ENCODE data around the gene OR14A2. TPM values are rescaled to one million over a fixed set of nuclear protein-coding genes. Genes with fewer than 3 reads are reported as not detected.
"Not testable (repeated sequence)": the region's sequence is repeated elsewhere in the genome, so short reads cannot be mapped to it uniquely, and the experiment has no call there.

OR14A2 gene
- total RNA-seq = not detected
- 0 reads per million in 2 donors for total RNA-seq

- Mint-ChIP-seq H3K27me3 (no peaks in the 10 kb centered on the region), H3K4me1 (no peaks in the 10 kb centered on the region), H3K4me3 (no peak within 1 kb of the TSS), H3K36me3 (ENCODE audit: low read depth) (no peaks in the 10 kb centered on the region), H3K27ac (no peak within 1 kb of the TSS)
- no peak for DNase-seq
- H3K9me3 ChIP-seq (ENCODE audit: control insufficient read depth, low read length, poor library complexity, severe bottlenecking) = peaks cover 2% of the 10 kb centered on the region
- no peak for ATAC-seq
Measured at GRCh38 chr1:247748041-247748440, at the start of gene OR14A2. Gene OR14A2 (minus strand): TSS chr1:247748141.

- no peaks in the 10 kb centered on the region for H3K9me3 ChIP-seq (ENCODE audit: control insufficient read depth, low read length, poor library complexity, severe bottlenecking)
- H3K27ac Mint-ChIP-seq = no peak overlapping the region
- ATAC-seq = no peak
- no peak overlapping the region for H3K4me3 Mint-ChIP-seq
- H3K27me3 Mint-ChIP-seq = no peaks in the 10 kb centered on the region
- no peaks in the 10 kb centered on the region for H3K4me1 Mint-ChIP-seq
- no peaks in the 10 kb centered on the region for H3K36me3 Mint-ChIP-seq (ENCODE audit: low read depth)
- DNase-seq = no peak
Measured at GRCh38 chr1:247797518-247797917, 49.6 kb upstream of the OR14A2 start.

DNA sequence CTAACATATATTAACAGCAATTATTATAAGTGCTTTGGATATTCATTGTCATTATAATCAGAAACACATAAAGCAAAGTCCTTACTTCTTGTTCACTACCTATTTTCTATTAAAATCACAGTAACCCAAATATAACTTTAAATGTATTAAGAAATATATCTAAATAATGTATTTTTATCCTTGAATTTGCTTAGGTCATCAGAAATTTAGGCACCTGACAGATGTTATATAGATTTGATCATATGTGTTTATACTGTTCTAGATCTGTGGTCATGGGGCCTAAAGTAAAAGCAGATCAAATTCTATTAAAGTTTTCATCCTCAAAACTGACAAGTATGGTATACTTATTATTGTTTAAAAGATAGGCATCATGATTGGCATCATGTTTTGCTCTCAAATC lies 21.7 kb upstream of the OR14A2 start:
- no peak overlapping the region for H3K4me3 Mint-ChIP-seq
- no peaks in the 10 kb centered on the region for H3K9me3 ChIP-seq (ENCODE audit: control insufficient read depth, low read length, poor library complexity, severe bottlenecking)
- no peak overlapping the region for H3K27ac Mint-ChIP-seq
- H3K36me3 Mint-ChIP-seq (ENCODE audit: low read depth) = no peaks in the 10 kb centered on the region
- H3K27me3 Mint-ChIP-seq = no peaks in the 10 kb centered on the region
- H3K4me1 Mint-ChIP-seq = no peaks in the 10 kb centered on the region
- ATAC-seq = no peak
- DNase-seq = no peak

GRCh38 chr1:247760456-247760855 lies 12.5 kb upstream of the OR14A2 start, which contains the start of gene OR1C1:
Gene OR1C1 (minus strand): TSS chr1:247760556. CDS start chr1:247758406, 2,150 bp downstream.
- H3K36me3 Mint-ChIP-seq (ENCODE audit: low read depth) = no peaks in the 10 kb centered on the region
- no peak within 1 kb of the TSS for H3K27ac Mint-ChIP-seq
- H3K27me3 Mint-ChIP-seq = no peaks in the 10 kb centered on the region
- no peak for DNase-seq
- no peaks in the 10 kb centered on the region for H3K4me1 Mint-ChIP-seq
- H3K9me3 ChIP-seq (ENCODE audit: control insufficient read depth, low read length, poor library complexity, severe bottlenecking) = no peaks in the 10 kb centered on the region
- H3K4me3 Mint-ChIP-seq = no peak within 1 kb of the TSS
- ATAC-seq = no peak

GRCh38 chr1:247754311-247754710 lies 6.4 kb upstream of the OR14A2 start:
- H3K27me3 Mint-ChIP-seq; H3K36me3 Mint-ChIP-seq (ENCODE audit: low read depth); H3K9me3 ChIP-seq (ENCODE audit: control insufficient read depth, low read length, poor library complexity, severe bottlenecking); DNase-seq; H3K4me3 Mint-ChIP-seq; H3K27ac Mint-ChIP-seq; H3K4me1 Mint-ChIP-seq; ATAC-seq: not testable (repeated sequence)

GRCh38 chr1:247749870-247750269 lies 1.9 kb upstream of the OR14A2 start:
- Mint-ChIP-seq H3K4me3 (no peak overlapping the region), H3K27me3 (no peaks in the 10 kb centered on the region), H3K4me1 (no peaks in the 10 kb centered on the region), H3K27ac (no peak overlapping the region), H3K36me3 (ENCODE audit: low read depth) (no peaks in the 10 kb centered on the region)
- DNase-seq (no peak), ATAC-seq (no peak)
- H3K9me3 ChIP-seq (ENCODE audit: control insufficient read depth, low read length, poor library complexity, severe bottlenecking) = peaks cover 2% of the 10 kb centered on the region

- H3K36me3 Mint-ChIP-seq (ENCODE audit: low read depth) = no peaks in the 10 kb centered on the region
- no peak overlapping the region for H3K27ac Mint-ChIP-seq
- no peaks in the 10 kb centered on the region for H3K4me1 Mint-ChIP-seq
- H3K4me3 Mint-ChIP-seq = no peak overlapping the region
- no peaks in the 10 kb centered on the region for H3K27me3 Mint-ChIP-seq
- ATAC-seq = no peak
- H3K9me3 ChIP-seq (ENCODE audit: control insufficient read depth, low read length, poor library complexity, severe bottlenecking) = peaks cover 2% of the 10 kb centered on the region
- no peak for DNase-seq
Measured at GRCh38 chr1:247747616-247748015, 325 bp downstream of the OR14A2 start.

DNA sequence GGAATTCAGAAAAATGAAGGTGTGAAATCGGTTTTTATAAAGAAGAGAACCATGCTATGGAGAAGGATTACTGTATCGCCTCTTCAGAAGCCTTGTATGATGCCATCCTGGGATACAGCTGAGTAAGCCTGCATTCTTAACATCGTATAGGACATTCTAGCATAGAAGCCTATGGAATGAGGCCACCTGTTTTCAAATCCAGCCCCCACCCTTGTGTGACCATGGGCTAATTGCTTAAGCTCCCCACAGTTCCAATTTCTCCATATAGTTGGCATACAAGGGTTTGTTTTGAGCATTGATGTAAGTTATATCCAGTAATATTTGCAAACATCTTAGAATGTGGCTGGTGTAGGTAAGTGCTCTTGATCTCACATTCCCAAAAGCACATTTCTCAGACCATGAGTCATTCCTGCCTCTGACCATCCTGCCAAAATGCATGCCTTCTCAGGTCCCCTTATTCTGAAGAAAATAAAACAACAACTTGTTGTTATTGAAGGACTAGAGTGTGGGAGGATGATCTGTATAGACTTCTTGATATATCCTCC lies 1.5 kb downstream of the OR14A2 start:
- Mint-ChIP-seq H3K36me3 (ENCODE audit: low read depth) (no peaks in the 10 kb centered on the region), H3K4me3 (no peak overlapping the region), H3K27me3 (no peaks in the 10 kb centered on the region), H3K4me1 (no peaks in the 10 kb centered on the region), H3K27ac (no peak overlapping the region)
- no peak for DNase-seq
- H3K9me3 ChIP-seq (ENCODE audit: control insufficient read depth, low read length, poor library complexity, severe bottlenecking) = peaks cover 2% of the 10 kb centered on the region
- ATAC-seq = no peak

GRCh38 chr1:247742215-247742760 lies 5.7 kb downstream of the OR14A2 start:
- not testable (repeated sequence) for H3K27me3 Mint-ChIP-seq; ATAC-seq; H3K4me1 Mint-ChIP-seq; H3K4me3 Mint-ChIP-seq; H3K9me3 ChIP-seq (ENCODE audit: control insufficient read depth, low read length, poor library complexity, severe bottlenecking); DNase-seq; H3K27ac Mint-ChIP-seq; H3K36me3 Mint-ChIP-seq (ENCODE audit: low read depth)

DNA sequence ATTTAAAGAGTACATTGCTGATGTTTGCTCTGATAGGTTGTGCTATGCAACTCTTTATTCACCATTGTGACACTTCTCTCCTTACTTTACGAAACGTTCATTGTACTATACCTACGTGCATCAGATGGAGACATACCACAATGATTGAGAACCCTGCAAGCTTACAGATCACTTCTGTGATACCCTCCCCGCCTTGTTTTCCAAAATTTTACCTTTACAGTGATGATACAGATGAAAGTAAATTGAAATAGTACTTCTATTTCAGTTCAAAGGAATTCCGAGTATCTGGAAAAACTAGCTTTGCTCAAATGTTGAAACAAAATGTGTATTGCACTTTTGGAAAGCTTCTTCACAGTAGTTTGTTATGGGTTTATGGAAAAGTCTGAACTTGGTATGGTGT lies 6.2 kb downstream of the OR14A2 start:
- Mint-ChIP-seq H3K4me1 (no peaks in the 10 kb centered on the region), H3K4me3 (no peak overlapping the region), H3K36me3 (ENCODE audit: low read depth) (no peaks in the 10 kb centered on the region), H3K27ac (no peak overlapping the region), H3K27me3 (no peaks in the 10 kb centered on the region)
- no peak for DNase-seq
- H3K9me3 ChIP-seq (ENCODE audit: control insufficient read depth, low read length, poor library complexity, severe bottlenecking) = no peaks in the 10 kb centered on the region
- ATAC-seq = no peak

GRCh38 chr1:247740721-247741120 lies 7.2 kb downstream of the OR14A2 start:
- DNase-seq (no peak), ATAC-seq (no peak)
- H3K27ac Mint-ChIP-seq = no peak overlapping the region
- no peaks in the 10 kb centered on the region for H3K27me3 Mint-ChIP-seq
- no peaks in the 10 kb centered on the region for H3K36me3 Mint-ChIP-seq (ENCODE audit: low read depth)
- H3K9me3 ChIP-seq (ENCODE audit: control insufficient read depth, low read length, poor library complexity, severe bottlenecking) = no peaks in the 10 kb centered on the region
- H3K4me1 Mint-ChIP-seq = no peaks in the 10 kb centered on the region
- no peak overlapping the region for H3K4me3 Mint-ChIP-seq

GRCh38 chr1:247738315-247738714 lies 9.6 kb downstream of the OR14A2 start, which contains the start of gene OR14K1:
Gene OR14K1 (plus strand): TSS chr1:247738615. CDS start chr1:247738615, 0 bp downstream.
- no peaks in the 10 kb centered on the region for H3K9me3 ChIP-seq (ENCODE audit: control insufficient read depth, low read length, poor library complexity, severe bottlenecking)
- Mint-ChIP-seq H3K27me3 (no peaks in the 10 kb centered on the region), H3K36me3 (ENCODE audit: low read depth) (no peaks in the 10 kb centered on the region), H3K4me1 (no peaks in the 10 kb centered on the region), H3K4me3 (no peak within 1 kb of the TSS), H3K27ac (no peak within 1 kb of the TSS)
- ATAC-seq (no peak), DNase-seq (no peak)

GRCh38 chr1:247721222-247721621 lies 26.7 kb downstream of the OR14A2 start:
- Mint-ChIP-seq H3K27ac (no peak overlapping the region), H3K4me1 (no peaks in the 10 kb centered on the region), H3K4me3 (no peak overlapping the region), H3K36me3 (ENCODE audit: low read depth) (no peaks in the 10 kb centered on the region), H3K27me3 (no peaks in the 10 kb centered on the region)
- no peak for DNase-seq
- no peak for ATAC-seq
- no peaks in the 10 kb centered on the region for H3K9me3 ChIP-seq (ENCODE audit: control insufficient read depth, low read length, poor library complexity, severe bottlenecking)

DNA sequence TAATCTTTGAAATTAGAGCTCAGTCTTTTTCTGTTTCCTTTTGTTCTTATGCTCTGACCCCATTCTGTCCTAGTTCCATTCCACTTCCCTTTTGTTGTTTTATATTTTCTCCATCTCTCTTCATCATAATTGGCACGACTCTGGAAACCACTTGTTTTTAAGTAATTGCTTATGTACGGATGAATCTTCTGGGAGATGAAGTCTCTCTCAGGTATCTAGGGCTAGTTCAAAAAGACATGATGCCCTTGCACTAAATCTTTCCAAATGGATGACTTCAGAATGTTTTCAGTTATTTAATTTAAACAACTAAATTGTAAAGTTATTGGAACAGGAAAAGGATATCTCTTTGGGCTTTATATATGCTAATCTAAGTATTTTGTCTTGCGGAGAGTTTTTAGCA lies 31.4 kb downstream of the OR14A2 start, which contains the start of gene OR6F1:
Gene OR6F1, minus strand, starts transcription at position 101 of the 400 bp plus-strand sequence. CDS start 3,891 bp downstream, outside the sequence.
- H3K36me3 Mint-ChIP-seq (ENCODE audit: low read depth) = no peaks in the 10 kb centered on the region
- no peak within 1 kb of the TSS for H3K4me3 Mint-ChIP-seq
- ATAC-seq = no peak
- no peaks in the 10 kb centered on the region for H3K9me3 ChIP-seq (ENCODE audit: control insufficient read depth, low read length, poor library complexity, severe bottlenecking)
- no peak for DNase-seq
- no peaks in the 10 kb centered on the region for H3K4me1 Mint-ChIP-seq
- H3K27me3 Mint-ChIP-seq = peaks cover 5% of the 10 kb centered on the region
- H3K27ac Mint-ChIP-seq = no peak within 1 kb of the TSS
